ENCODE data around the gene EPM2A.

EPM2A gene

DNA sequence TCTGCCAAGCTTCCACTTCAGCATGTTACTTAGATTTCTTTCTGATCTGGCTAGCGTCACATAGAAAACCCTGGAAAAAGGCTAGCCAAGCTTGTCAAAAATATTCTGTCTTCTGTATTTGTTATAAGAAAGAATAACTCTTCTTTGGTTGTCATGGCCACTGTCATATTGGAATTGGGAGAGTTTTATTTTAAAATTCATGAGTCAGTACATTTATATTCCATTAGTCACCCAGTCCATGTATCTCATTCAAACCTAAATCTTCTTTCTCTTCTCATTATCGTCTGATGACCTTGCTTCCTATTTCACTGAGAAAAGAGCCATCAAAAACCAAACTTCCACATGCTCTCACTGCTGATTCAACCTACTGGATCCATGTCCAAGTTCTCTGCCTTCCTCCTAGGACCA, 65.7 kb downstream of the EPM2A start:
- Histone ChIP-seq H3K4me3 (IDR thresholded peaks at IDR 0.05; ENCODE audit: insufficient read depth, low read depth, low read length) (no peak overlapping the region), H2AFZ (ENCODE audit: low read depth) (no peak overlapping the region), H3K79me2 (ENCODE audit: insufficient read depth, low read depth) (no peaks in the 10 kb centered on the region), H3K9ac (no peak overlapping the region), H3K27ac (no peak overlapping the region), H4K20me1 (ENCODE audit: insufficient read depth) (no peaks in the 10 kb centered on the region), H3K4me1 (ENCODE audit: low read depth, poor library complexity, severe bottlenecking) (no peaks in the 10 kb centered on the region), H3K4me2 (no peak overlapping the region), H3K36me3 (ENCODE audit: insufficient read depth) (no peaks in the 10 kb centered on the region), H3K27me3 (ENCODE audit: insufficient read depth, low read depth) (no peaks in the 10 kb centered on the region)
- no peak for TF ChIP-seq CTCF (conservative IDR thresholded peaks at IDR 0.05; ENCODE audit: low read depth, low read length)

- H2AFZ ChIP-seq (ENCODE audit: low read depth), result no peak overlapping the region
- H3K4me3 ChIP-seq (IDR thresholded peaks at IDR 0.05; ENCODE audit: insufficient read depth, low read depth, low read length), result no peak overlapping the region
- H3K27ac ChIP-seq, result no peak overlapping the region
- H3K79me2 ChIP-seq (ENCODE audit: insufficient read depth, low read depth), result no peaks in the 10 kb centered on the region
- no peaks in the 10 kb centered on the region for H3K27me3 ChIP-seq (ENCODE audit: insufficient read depth, low read depth)
- no peak for TF ChIP-seq CTCF (conservative IDR thresholded peaks at IDR 0.05; ENCODE audit: low read depth, low read length)
- H4K20me1 ChIP-seq (ENCODE audit: insufficient read depth), result no peaks in the 10 kb centered on the region
- H3K4me1 ChIP-seq (ENCODE audit: low read depth, poor library complexity, severe bottlenecking), result no peaks in the 10 kb centered on the region
- H3K36me3 ChIP-seq (ENCODE audit: insufficient read depth), result no peaks in the 10 kb centered on the region
- no peak overlapping the region for H3K9ac ChIP-seq
- H3K4me2 ChIP-seq, result no peak overlapping the region
Observed at GRCh38 chr6:145668844-145669243, 66.5 kb downstream of the EPM2A start.

- no peaks in the 10 kb centered on the region for H3K36me3 ChIP-seq (ENCODE audit: insufficient read depth)
- H4K20me1 ChIP-seq (ENCODE audit: insufficient read depth), result no peaks in the 10 kb centered on the region
- no peaks in the 10 kb centered on the region for H3K4me1 ChIP-seq (ENCODE audit: low read depth, poor library complexity, severe bottlenecking)
- H3K27ac ChIP-seq, result no peak overlapping the region
- H3K4me3 ChIP-seq (IDR thresholded peaks at IDR 0.05; ENCODE audit: insufficient read depth, low read depth, low read length), result no peak overlapping the region
- no peaks in the 10 kb centered on the region for H3K79me2 ChIP-seq (ENCODE audit: insufficient read depth, low read depth)
- H3K9ac ChIP-seq, result no peak overlapping the region
- TF ChIP-seq CTCF (conservative IDR thresholded peaks at IDR 0.05; ENCODE audit: low read depth, low read length), result no peak
- no peak overlapping the region for H2AFZ ChIP-seq (ENCODE audit: low read depth)
- no peaks in the 10 kb centered on the region for H3K27me3 ChIP-seq (ENCODE audit: insufficient read depth, low read depth)
- H3K4me2 ChIP-seq, result no peak overlapping the region
Observed at GRCh38 chr6:145660676-145661075, 74.6 kb downstream of the EPM2A start.

- Histone ChIP-seq H3K9ac (no peak overlapping the region), H3K4me3 (IDR thresholded peaks at IDR 0.05; ENCODE audit: insufficient read depth, low read depth, low read length) (no peak overlapping the region), H3K27ac (no peak overlapping the region), H3K4me1 (ENCODE audit: low read depth, poor library complexity, severe bottlenecking) (no peaks in the 10 kb centered on the region), H3K4me2 (no peak overlapping the region), H4K20me1 (ENCODE audit: insufficient read depth) (no peaks in the 10 kb centered on the region), H3K36me3 (ENCODE audit: insufficient read depth) (no peaks in the 10 kb centered on the region), H2AFZ (ENCODE audit: low read depth) (no peak overlapping the region), H3K79me2 (ENCODE audit: insufficient read depth, low read depth) (no peaks in the 10 kb centered on the region), H3K27me3 (ENCODE audit: insufficient read depth, low read depth) (no peaks in the 10 kb centered on the region)
- no peak for TF ChIP-seq CTCF (conservative IDR thresholded peaks at IDR 0.05; ENCODE audit: low read depth, low read length)
Observed at GRCh38 chr6:145656128-145656527, 79.2 kb downstream of the EPM2A start.

DNA sequence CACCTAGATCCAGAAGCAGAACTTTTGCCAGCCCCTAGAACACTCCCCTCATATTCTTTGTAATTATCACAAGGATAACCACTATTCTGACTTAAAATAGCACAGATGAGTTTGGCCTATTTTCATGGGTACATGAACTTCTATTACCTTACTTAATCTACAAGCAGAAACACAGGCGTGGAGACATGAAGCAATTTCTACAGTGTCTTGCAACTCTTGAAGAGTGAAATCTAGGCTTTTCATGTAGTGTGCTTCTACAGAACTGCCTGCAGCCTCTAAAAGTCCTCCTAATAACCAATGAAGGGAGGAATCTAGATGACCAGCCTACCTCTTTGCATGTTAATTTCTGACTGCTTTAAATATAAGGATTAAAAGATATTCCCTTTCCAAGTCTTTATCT, 82.7 kb downstream of the EPM2A start:
- H3K79me2 ChIP-seq (ENCODE audit: insufficient read depth, low read depth), result no peaks in the 10 kb centered on the region
- H3K9ac ChIP-seq, result no peak overlapping the region
- H2AFZ ChIP-seq (ENCODE audit: low read depth), result no peak overlapping the region
- no peaks in the 10 kb centered on the region for H3K4me1 ChIP-seq (ENCODE audit: low read depth, poor library complexity, severe bottlenecking)
- no peak overlapping the region for H3K4me3 ChIP-seq (IDR thresholded peaks at IDR 0.05; ENCODE audit: insufficient read depth, low read depth, low read length)
- no peaks in the 10 kb centered on the region for H3K36me3 ChIP-seq (ENCODE audit: insufficient read depth)
- TF ChIP-seq CTCF (conservative IDR thresholded peaks at IDR 0.05; ENCODE audit: low read depth, low read length), result no peak
- H3K27ac ChIP-seq, result no peak overlapping the region
- H4K20me1 ChIP-seq (ENCODE audit: insufficient read depth), result no peaks in the 10 kb centered on the region
- H3K27me3 ChIP-seq (ENCODE audit: insufficient read depth, low read depth), result no peaks in the 10 kb centered on the region
- H3K4me2 ChIP-seq, result no peak overlapping the region
